ENCODE results near the gene MAK.
"Not testable (repeated sequence)": the region's sequence is repeated elsewhere in the genome, so short reads cannot be mapped to it uniquely, and the experiment has no call there.

MAK gene

GRCh38 chr6:10751757-10752156 is 86.6 kb downstream of the MAK start:
- H2BK5ac ChIP-seq (ENCODE audit: low read depth, low read length, poor library complexity, severe bottlenecking); H3K18ac ChIP-seq (ENCODE audit: low read depth in 1 of 2, low read length in 2 of 2); H3K23ac ChIP-seq (ENCODE audit: low read length in 2 of 2); H3K4ac ChIP-seq (ENCODE audit: low read depth in 1 of 2, low read length in 2 of 2); H4K8ac ChIP-seq (ENCODE audit: low read length); H2BK15ac ChIP-seq (ENCODE audit: low read depth, poor library complexity, severe bottlenecking); DNase-seq; H3K27me3 ChIP-seq (ENCODE audit: control insufficient read depth in 1 of 2, insufficient read depth in 1 of 2, low read length in 2 of 2); H3K9ac ChIP-seq (ENCODE audit: low read length); H2AK5ac ChIP-seq (ENCODE audit: low read length, severe bottlenecking); H3K14ac ChIP-seq (ENCODE audit: low read length in 2 of 2); H2AFZ ChIP-seq (ENCODE audit: low read depth, low read length); H3K4me2 ChIP-seq (ENCODE audit: low read length, poor library complexity, severe bottlenecking); H3K4me3 ChIP-seq (ENCODE audit: insufficient read depth in 1 of 2, low read depth in 1 of 2, low read length in 2 of 2); H3K27ac ChIP-seq (ENCODE audit: low read length, poor library complexity, severe bottlenecking); H3K9me3 ChIP-seq (ENCODE audit: control insufficient read depth, low read length); H2BK12ac ChIP-seq (ENCODE audit: low read length in 2 of 2); H4K91ac ChIP-seq (ENCODE audit: low read length); H2BK120ac ChIP-seq (ENCODE audit: low read depth, low read length); H3K4me1 ChIP-seq (ENCODE audit: control insufficient read depth, insufficient read depth, low read depth, low read length): not testable (repeated sequence)
- peaks cover 39% of the 10 kb centered on the region for H3K79me1 ChIP-seq (replicated peaks; ENCODE audit: low read length, poor library complexity, severe bottlenecking)
- H3K36me3 ChIP-seq (ENCODE audit: control insufficient read depth in 1 of 2, insufficient read depth in 2 of 2, low read depth in 1 of 2, low read length in 2 of 2) = peaks cover 36 to 68% of the 10 kb centered on the region in 2 experiments
- 94% methylated on average over 1 of the region's 5 CpGs for WGBS

- H3K4me2 ChIP-seq (ENCODE audit: low read length, poor library complexity, severe bottlenecking); H3K27ac ChIP-seq (ENCODE audit: low read length, poor library complexity, severe bottlenecking); H3K9me3 ChIP-seq (ENCODE audit: control insufficient read depth, low read length); H3K4me3 ChIP-seq (ENCODE audit: insufficient read depth in 1 of 2, low read depth in 1 of 2, low read length in 2 of 2); H3K27me3 ChIP-seq (ENCODE audit: control insufficient read depth in 1 of 2, insufficient read depth in 1 of 2, low read length in 2 of 2); H2AFZ ChIP-seq (ENCODE audit: low read depth, low read length); H4K8ac ChIP-seq (ENCODE audit: low read length); H2BK5ac ChIP-seq (ENCODE audit: low read depth, low read length, poor library complexity, severe bottlenecking); H3K4ac ChIP-seq (ENCODE audit: low read depth in 1 of 2, low read length in 2 of 2); H2BK120ac ChIP-seq (ENCODE audit: low read depth, low read length); H3K9ac ChIP-seq (ENCODE audit: low read length); H2AK5ac ChIP-seq (ENCODE audit: low read length, severe bottlenecking); H2BK15ac ChIP-seq (ENCODE audit: low read depth, poor library complexity, severe bottlenecking); H3K4me1 ChIP-seq (ENCODE audit: control insufficient read depth, insufficient read depth, low read depth, low read length); DNase-seq; H3K14ac ChIP-seq (ENCODE audit: low read length in 2 of 2); H3K18ac ChIP-seq (ENCODE audit: low read depth in 1 of 2, low read length in 2 of 2); H2BK12ac ChIP-seq (ENCODE audit: low read length in 2 of 2); H4K91ac ChIP-seq (ENCODE audit: low read length); H3K23ac ChIP-seq (ENCODE audit: low read length in 2 of 2): not testable (repeated sequence)
- 85% methylated on average over 6 of the region's 6 CpGs for WGBS
- H3K79me1 ChIP-seq (replicated peaks; ENCODE audit: low read length, poor library complexity, severe bottlenecking) = peaks cover 33% of the 10 kb centered on the region
- peaks cover 34 to 57% of the 10 kb centered on the region in 2 experiments for H3K36me3 ChIP-seq (ENCODE audit: control insufficient read depth in 1 of 2, insufficient read depth in 2 of 2, low read depth in 1 of 2, low read length in 2 of 2)
These were observed 87.8 kb downstream of the MAK start for GRCh38 chr6:10750568-10750967.

GRCh38 chr6:10749734-10750133 is 88.6 kb downstream of the MAK start:
- no peak overlapping the region for H3K4me3 ChIP-seq (ENCODE audit: insufficient read depth in 1 of 2, low read depth in 1 of 2, low read length in 2 of 2)
- no peak overlapping the region for H2AFZ ChIP-seq (ENCODE audit: low read depth, low read length)
- H4K91ac ChIP-seq (ENCODE audit: low read length) = no peak overlapping the region
- H2BK15ac ChIP-seq (ENCODE audit: low read depth, poor library complexity, severe bottlenecking) = no peak overlapping the region
- no peak for DNase-seq
- H2BK120ac ChIP-seq (ENCODE audit: low read depth, low read length) = no peak overlapping the region
- H4K8ac ChIP-seq (ENCODE audit: low read length) = no peak overlapping the region
- H3K27me3 ChIP-seq (ENCODE audit: control insufficient read depth in 1 of 2, insufficient read depth in 1 of 2, low read length in 2 of 2) = no peaks in the 10 kb centered on the region
- H3K36me3 ChIP-seq (ENCODE audit: control insufficient read depth in 1 of 2, insufficient read depth in 2 of 2, low read depth in 1 of 2, low read length in 2 of 2) = peaks cover 31 to 51% of the 10 kb centered on the region in 2 experiments
- H3K79me1 ChIP-seq (replicated peaks; ENCODE audit: low read length, poor library complexity, severe bottlenecking) = peaks cover 29% of the 10 kb centered on the region
- H3K4me1 ChIP-seq (ENCODE audit: control insufficient read depth, insufficient read depth, low read depth, low read length) = peaks cover 8% of the 10 kb centered on the region
- WGBS = 54% methylated on average over 2 of the region's 2 CpGs
- no peak overlapping the region for H3K9ac ChIP-seq (ENCODE audit: low read length)
- no peak overlapping the region for H2BK5ac ChIP-seq (ENCODE audit: low read depth, low read length, poor library complexity, severe bottlenecking)
- no peak overlapping the region for H2AK5ac ChIP-seq (ENCODE audit: low read length, severe bottlenecking)
- no peak overlapping the region for H3K4me2 ChIP-seq (ENCODE audit: low read length, poor library complexity, severe bottlenecking)
- H3K27ac ChIP-seq (ENCODE audit: low read length, poor library complexity, severe bottlenecking) = no peak overlapping the region
- no peak overlapping the region for H3K23ac ChIP-seq (ENCODE audit: low read length in 2 of 2)
- H3K14ac ChIP-seq (ENCODE audit: low read length in 2 of 2) = no peak overlapping the region
- H2BK12ac ChIP-seq (ENCODE audit: low read length in 2 of 2) = no peak overlapping the region
- H3K18ac ChIP-seq (ENCODE audit: low read depth in 1 of 2, low read length in 2 of 2) = no peak overlapping the region
- no peak overlapping the region for H3K4ac ChIP-seq (ENCODE audit: low read depth in 1 of 2, low read length in 2 of 2)
- no peaks in the 10 kb centered on the region for H3K9me3 ChIP-seq (ENCODE audit: control insufficient read depth, low read length)

- Histone ChIP-seq H3K9ac (ENCODE audit: low read length) (peak within 1 kb of the TSS; percentile 97), H3K4me1 (ENCODE audit: control insufficient read depth, insufficient read depth, low read depth, low read length) (peaks cover 8% of the 10 kb centered on the region), H3K23ac (ENCODE audit: low read length in 2 of 2) (no peak within 1 kb of the TSS), H3K79me1 (replicated peaks; ENCODE audit: low read length, poor library complexity, severe bottlenecking) (peaks cover 15% of the 10 kb centered on the region), H3K9me3 (ENCODE audit: control insufficient read depth, low read length) (no peaks in the 10 kb centered on the region), H3K4me2 (ENCODE audit: low read length, poor library complexity, severe bottlenecking) (peak within 1 kb of the TSS; percentile 82), H2BK12ac (ENCODE audit: low read length in 2 of 2) (peak within 1 kb of the TSS in 1 of 2 experiments; percentile 21), H3K4me3 (ENCODE audit: insufficient read depth in 1 of 2, low read depth in 1 of 2, low read length in 2 of 2) (peak within 1 kb of the TSS; percentile 65 to 91), H3K4ac (ENCODE audit: low read depth in 1 of 2, low read length in 2 of 2) (peak within 1 kb of the TSS; percentile 46 to 73), H3K14ac (ENCODE audit: low read length in 2 of 2) (no peak within 1 kb of the TSS), H2BK15ac (ENCODE audit: low read depth, poor library complexity, severe bottlenecking) (peak within 1 kb of the TSS; percentile 12), H4K8ac (ENCODE audit: low read length) (peak within 1 kb of the TSS; percentile 52), H2AFZ (ENCODE audit: low read depth, low read length) (peak within 1 kb of the TSS; percentile 60), H3K36me3 (ENCODE audit: control insufficient read depth in 1 of 2, insufficient read depth in 2 of 2, low read depth in 1 of 2, low read length in 2 of 2) (peaks cover 18 to 38% of the 10 kb centered on the region in 2 experiments), H4K91ac (ENCODE audit: low read length) (peak within 1 kb of the TSS; percentile 53), H2BK120ac (ENCODE audit: low read depth, low read length) (no peak within 1 kb of the TSS), H2BK5ac (ENCODE audit: low read depth, low read length, poor library complexity, severe bottlenecking) (no peak within 1 kb of the TSS), H2AK5ac (ENCODE audit: low read length, severe bottlenecking) (no peak within 1 kb of the TSS), H3K27me3 (ENCODE audit: control insufficient read depth in 1 of 2, insufficient read depth in 1 of 2, low read length in 2 of 2) (no peaks in the 10 kb centered on the region), H3K18ac (ENCODE audit: low read depth in 1 of 2, low read length in 2 of 2) (peak within 1 kb of the TSS; percentile 67 to 82), H3K27ac (ENCODE audit: low read length, poor library complexity, severe bottlenecking) (peak within 1 kb of the TSS; percentile 39)
- peak; percentile 96 for DNase-seq
- 3% methylated on average over 50 of the region's 52 CpGs for WGBS
These were observed 90.9 kb downstream of the MAK start, which contains the start of gene TMEM14B for GRCh38 chr6:10747251-10747972. TSS of gene TMEM14B (plus strand) at chr6:10747805. CDS start at chr6:10749246, 1,441 bp downstream.

Data from mesenchymal stem cell (in vitro differentiated cells and primary cell).